Spleen (tissue), 11 donors: ENCODE data around the gene CEP170. TPM values are rescaled to one million over a fixed set of nuclear protein-coding genes. Genes with fewer than 3 reads are reported as not detected.

Source experiments
- DNase-seq: peaks from one replicate; pipeline ENCODE4 v3.0.0-alpha.2; 2020
- H3K27ac ChIP-seq, 8 donors: fragments of 200-600 bp; sonication (generic) in 7 of 8; 1 replicate in 4 of 8; 2 replicates in 4 of 8; pipeline versions ENCODE4 v1.5.0 to v1.8.0; 2016 to 2021; ENCODE audit warnings: inconsistent platforms in 4 of 8, mild to moderate bottlenecking in 4 of 8, moderate library complexity in 1 of 8
- H3K27me3 ChIP-seq, 7 donors: fragments of 200-600 bp; sonication (generic) in 6 of 7; replicated peaks in 1 of 7; 1 replicate in 4 of 7; 2 replicates in 3 of 7; pipeline versions ENCODE4 v1.5.0 to v1.8.0; 2016 to 2021; ENCODE audit warnings: inconsistent platforms in 3 of 7, mild to moderate bottlenecking in 1 of 7
- H3K36me3 ChIP-seq, 6 donors: fragments of 200-600 bp; sonication (generic) in 5 of 6; 1 replicate in 4 of 6; 2 replicates in 2 of 6; pipeline versions ENCODE4 v1.5.0 to v1.8.0; 2016 to 2021; ENCODE audit warnings: inconsistent platforms in 2 of 6
- H3K4me1 ChIP-seq, 6 donors: fragments of 200-600 bp; sonication (generic) in 5 of 6; 1 replicate in 3 of 6; 2 replicates in 3 of 6; pipeline versions ENCODE4 v1.5.0 to v1.8.0; 2016 to 2021; ENCODE audit warnings: inconsistent platforms in 3 of 6
- H3K4me3 ChIP-seq, 8 donors: fragments of 200-600 bp; sonication (generic) in 7 of 8; 1 replicate in 4 of 8; 2 replicates in 4 of 8; pipeline versions ENCODE4 v1.5.0 to v1.8.0; 2016 to 2021; ENCODE audit warnings: inconsistent platforms in 4 of 8, mild to moderate bottlenecking in 4 of 8, moderate library complexity in 2 of 8
- H3K9me3 ChIP-seq, 8 donors: fragments of 200-600 bp; sonication (generic) in 7 of 8; 1 replicate in 4 of 8; 2 replicates in 4 of 8; pipeline versions ENCODE4 v1.5.0 to v1.8.0; 2016 to 2021; ENCODE audit warnings: inconsistent platforms in 4 of 8
- POLR2A ChIP-seq, 3 donors: fragments of 450-650 bp; IDR thresholded peaks; one replicate each; pipeline ENCODE4 v1.5.1; 2017; ENCODE audit warnings: antibody characterized with exemption in 3 of 3, mild to moderate bottlenecking in 1 of 3
- POLR2AphosphoS5 ChIP-seq, 3 donors: sonication (generic); formaldehyde crosslinking; IDR thresholded peaks; one replicate each; pipeline ENCODE4 v1.5.1; 2017; ENCODE audit warnings: antibody characterized with exemption in 3 of 3
- WGBS, 5 donors: extraction: QIAGEN DNeasy Blood & Tissue Kit in 3 of 5; methylation state at CpG; one replicate each; pipeline versions ENCODE4 v1.1.5 to v1.1.7; 2013 to 2018; 5-methylcytosine and 5-hydroxymethylcytosine counted together
- intact Hi-C: fragments of 100-400 bp; cut with DNase I; formaldehyde crosslinking; loops from one replicate; pipeline ENCODE4 v1.15.0; 2023; ENCODE audit warnings: low total_unique reads
- polyA plus RNA-seq, 3 donors: library from polyadenylated mRNA; stranded (reverse); fragments of 200-250 nt; gene quantifications; one replicate each; pipeline ENCODE4 v1.2.1, GENCODE V29; 2013
- total RNA-seq, 7 donors: library from RNA; depleted of rRNA in 3 of 7; stranded (reverse); fragments of >200 nt in 3 of 7; fragmentation: NEBNext Ultra II Directional in 4 of 7; extraction: Animal tissue kit (Norgen Biotek cat#: 25700) in 4 of 7; gene quantifications; one replicate each; pipeline versions ENCODE4 v1.1.0 to v1.2.1, GENCODE V29; 2016 to 2021
- TF ChIP-seq, protein P1 (sequence below), 11 experiments: fragments of 200-600 bp in 7 of 11; fragments of 450-650 bp in 4 of 11; sonication (generic) in 4 of 11; IDR thresholded peaks in 8 of 11; conservative IDR thresholded peaks in 3 of 11; 1 replicate in 7 of 11; 2 replicates in 4 of 11; pipeline versions ENCODE4 v1.4.0 to v1.8.0; 2016 to 2021; ENCODE audit warnings: antibody characterized with exemption in 11 of 11, inconsistent platforms in 4 of 11, mild to moderate bottlenecking in 1 of 11
- donor health status: healthy with polysubstance abuse.
- donor health status: DM: no; HTN: no; CAD: no; lungs with moderate emphysema.
- donor health status: DM: no; HTN: no; CAD: no.
- donor health status: Bipolar disorder and iron deficiency.
- donor health status: healthy.
- donor health status: DM: no; HTN: no; CAD: no.
- donor health status: DM: yes; HTN: yes; CAD: no.

The CEP170 gene
- total and polyA plus RNA-seq, 10 donors, result 17.3 to 92.8 (median 73.5) TPM

DNA sequence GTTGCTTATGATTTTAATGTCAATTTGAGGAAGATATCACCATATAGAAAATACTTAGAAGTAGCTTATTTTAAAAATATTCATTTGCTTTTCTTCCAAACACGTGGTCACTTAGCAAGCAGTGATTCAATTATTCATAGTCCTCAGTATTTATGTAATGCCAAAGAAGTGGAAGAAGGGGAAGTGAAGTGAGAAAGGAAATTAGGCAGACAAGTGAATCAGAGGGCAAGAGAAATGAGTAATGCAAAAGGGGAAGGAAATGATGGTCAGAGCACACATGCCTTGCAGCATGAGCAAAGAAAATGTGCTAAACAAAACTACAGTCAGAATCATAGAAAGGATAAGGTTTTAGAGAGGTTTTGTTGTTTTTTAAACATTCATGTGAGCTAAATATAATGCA lies 32.6 kb upstream of the CEP170 start:
- no peaks in the 10 kb centered on the region for H3K27me3 ChIP-seq
- H3K9me3 ChIP-seq, result peaks cover 0 to 6% (median under 1%) of the 10 kb centered on the region in 8 donors
- peak overlapping the region; percentile 22 to 86 (median 78) for H3K27ac ChIP-seq
- H3K4me3 ChIP-seq, result peak overlapping the region in 1 of 8 donors; percentile 50
- H3K4me1 ChIP-seq, result peaks cover 17 to 50% (median 36%) of the 10 kb centered on the region in 6 donors
- TF ChIP-seq POLR2AphosphoS5 (IDR thresholded peaks at IDR 0.05), result peak in 2 of 3 donors; percentile 34 to 80
- TF ChIP-seq POLR2A (IDR thresholded peaks at IDR 0.05), result no peak
- TF ChIP-seq, protein P1, sequence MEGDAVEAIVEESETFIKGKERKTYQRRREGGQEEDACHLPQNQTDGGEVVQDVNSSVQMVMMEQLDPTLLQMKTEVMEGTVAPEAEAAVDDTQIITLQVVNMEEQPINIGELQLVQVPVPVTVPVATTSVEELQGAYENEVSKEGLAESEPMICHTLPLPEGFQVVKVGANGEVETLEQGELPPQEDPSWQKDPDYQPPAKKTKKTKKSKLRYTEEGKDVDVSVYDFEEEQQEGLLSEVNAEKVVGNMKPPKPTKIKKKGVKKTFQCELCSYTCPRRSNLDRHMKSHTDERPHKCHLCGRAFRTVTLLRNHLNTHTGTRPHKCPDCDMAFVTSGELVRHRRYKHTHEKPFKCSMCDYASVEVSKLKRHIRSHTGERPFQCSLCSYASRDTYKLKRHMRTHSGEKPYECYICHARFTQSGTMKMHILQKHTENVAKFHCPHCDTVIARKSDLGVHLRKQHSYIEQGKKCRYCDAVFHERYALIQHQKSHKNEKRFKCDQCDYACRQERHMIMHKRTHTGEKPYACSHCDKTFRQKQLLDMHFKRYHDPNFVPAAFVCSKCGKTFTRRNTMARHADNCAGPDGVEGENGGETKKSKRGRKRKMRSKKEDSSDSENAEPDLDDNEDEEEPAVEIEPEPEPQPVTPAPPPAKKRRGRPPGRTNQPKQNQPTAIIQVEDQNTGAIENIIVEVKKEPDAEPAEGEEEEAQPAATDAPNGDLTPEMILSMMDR (IDR thresholded peaks at IDR 0.05 in 8 of 11, conservative IDR thresholded peaks at IDR 0.05 in 3 of 11), result no peak
- H3K36me3 ChIP-seq, result peaks cover 0 to 78% (median 11%) of the 10 kb centered on the region in 6 donors
- DNase-seq, result no peak
- intact Hi-C loops, result no loop called here
- 2 to 9% (median 6%) methylated on average over 1 of the region's 1 CpG for WGBS, 5 donors

DNA sequence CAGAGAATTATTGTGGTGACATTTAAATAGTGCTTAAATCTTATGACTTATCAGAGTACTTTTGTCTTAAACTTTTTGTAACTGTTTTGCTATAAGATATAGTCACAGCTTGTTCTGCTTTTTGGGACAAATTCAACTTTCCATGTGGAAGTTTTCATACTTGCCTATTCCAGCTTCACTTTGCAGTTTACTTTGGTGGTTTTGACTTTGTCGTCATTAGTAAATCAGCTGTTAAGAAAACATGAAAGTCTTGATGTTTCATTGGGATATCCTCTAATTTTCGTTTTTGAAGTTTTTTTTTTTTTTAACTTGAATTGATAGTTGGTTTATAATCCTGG lies 32.0 kb upstream of the CEP170 start:
- H3K27ac ChIP-seq, result peak overlapping the region in 7 of 8 donors; percentile 56 to 86 (median 80)
- H3K9me3 ChIP-seq, result peaks cover 0 to 11% (median 0%) of the 10 kb centered on the region in 8 donors
- DNase-seq, result no peak
- H3K4me1 ChIP-seq, result peaks cover 17 to 50% (median 36%) of the 10 kb centered on the region in 6 donors
- intact Hi-C loops, result no loop called here
- no peaks in the 10 kb centered on the region for H3K27me3 ChIP-seq
- peaks cover 0 to 78% (median 11%) of the 10 kb centered on the region in 6 donors for H3K36me3 ChIP-seq
- peak overlapping the region in 1 of 8 donors; percentile 50 for H3K4me3 ChIP-seq
- WGBS, 5 donors, result 44 to 57% (median 47%) methylated on average over 2 of the region's 2 CpGs
- TF ChIP-seq POLR2A (IDR thresholded peaks at IDR 0.05) (no peak), POLR2AphosphoS5 (IDR thresholded peaks at IDR 0.05) (no peak)
- TF ChIP-seq, protein P1 (IDR thresholded peaks at IDR 0.05 in 8 of 11, conservative IDR thresholded peaks at IDR 0.05 in 3 of 11), result no peak

DNA sequence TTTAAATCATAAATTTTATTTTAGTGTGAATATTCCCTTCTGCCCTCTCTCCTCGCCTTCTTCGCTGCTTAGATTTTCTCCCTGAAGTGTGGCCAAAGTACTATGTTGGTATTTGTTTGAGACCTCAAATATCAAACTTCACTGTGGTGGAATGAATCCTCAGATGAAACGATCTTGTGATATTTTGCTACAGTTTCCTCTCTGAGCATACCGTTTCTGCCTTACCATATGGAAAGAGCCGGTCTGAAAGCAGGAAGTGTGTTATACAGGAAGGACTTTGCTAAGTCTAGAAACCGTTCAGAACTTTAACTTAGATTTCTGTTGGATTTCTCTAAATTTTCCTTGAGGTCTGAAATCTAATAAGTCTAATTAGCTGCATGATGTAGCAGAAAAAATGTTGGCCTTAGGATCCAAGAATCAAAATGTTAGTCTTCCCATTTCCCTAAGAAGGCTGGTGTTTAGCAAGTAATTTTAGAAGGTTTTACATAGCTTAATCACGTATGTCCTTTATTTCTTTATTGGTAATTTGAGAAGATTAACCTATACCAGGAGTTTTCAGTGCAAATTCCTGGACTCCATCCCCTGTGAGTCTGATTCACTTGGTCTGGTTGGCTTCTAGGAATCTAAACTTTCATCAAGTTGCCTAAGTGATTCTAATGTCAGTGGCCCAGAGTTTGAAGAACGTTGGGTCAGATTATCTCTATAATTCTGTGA lies 31.5 kb upstream of the CEP170 start:
- Histone ChIP-seq H3K4me1 (peaks cover 17 to 50% (median 36%) of the 10 kb centered on the region in 6 donors), H3K9me3 (peaks cover 0 to 12% (median 0%) of the 10 kb centered on the region in 8 donors), H3K27ac (peak overlapping the region in 7 of 8 donors; percentile 56 to 86 (median 80)), H3K36me3 (peaks cover 0 to 78% (median 11%) of the 10 kb centered on the region in 6 donors), H3K4me3 (peak overlapping the region in 1 of 8 donors; percentile 30), H3K27me3 (no peaks in the 10 kb centered on the region)
- 41 to 54% (median 46%) methylated on average over 8 of the region's 8 CpGs for WGBS, 5 donors
- TF ChIP-seq POLR2A (IDR thresholded peaks at IDR 0.05) (no peak), POLR2AphosphoS5 (IDR thresholded peaks at IDR 0.05) (no peak)
- TF ChIP-seq, protein P1 (IDR thresholded peaks at IDR 0.05 in 8 of 11, conservative IDR thresholded peaks at IDR 0.05 in 3 of 11), result no peak
- intact Hi-C loops, result no loop called here
- no peak for DNase-seq

DNA sequence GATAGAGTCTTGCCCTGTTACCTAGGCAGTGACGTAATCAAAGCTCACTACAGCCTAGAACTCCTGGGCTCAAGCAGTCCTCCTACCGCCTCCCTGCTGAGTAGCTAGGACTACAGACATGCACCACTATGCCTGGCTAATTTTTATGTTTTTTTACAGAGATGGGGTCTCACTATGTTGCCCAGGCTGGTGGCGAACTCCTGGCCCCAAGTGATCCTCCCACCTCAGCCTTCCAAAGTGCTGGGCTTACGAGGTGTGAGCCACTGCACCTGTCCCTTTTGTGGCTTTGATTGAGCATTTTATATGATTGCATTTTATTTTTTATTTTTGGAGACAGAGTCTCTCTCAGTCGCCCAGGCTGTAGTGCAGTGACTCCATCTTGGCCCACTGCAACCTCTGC lies 26.6 kb upstream of the CEP170 start:
- no peak for DNase-seq
- no peak overlapping the region for H3K27ac ChIP-seq
- WGBS, 5 donors, result 95 to 100% (median 97%) methylated on average over 5 of the region's 5 CpGs
- no peak overlapping the region for H3K4me3 ChIP-seq
- H3K27me3 ChIP-seq, result no peaks in the 10 kb centered on the region
- intact Hi-C loops, result no loop called here
- TF ChIP-seq, protein P1 (IDR thresholded peaks at IDR 0.05 in 8 of 11, conservative IDR thresholded peaks at IDR 0.05 in 3 of 11), result no peak
- TF ChIP-seq POLR2A (IDR thresholded peaks at IDR 0.05) (no peak), POLR2AphosphoS5 (IDR thresholded peaks at IDR 0.05) (no peak)
- peaks cover 0 to 31% (median 6%) of the 10 kb centered on the region in 8 donors for H3K9me3 ChIP-seq
- peaks cover 0 to 71% (median 18%) of the 10 kb centered on the region in 6 donors for H3K36me3 ChIP-seq
- peaks cover 0 to 22% (median 13%) of the 10 kb centered on the region in 6 donors for H3K4me1 ChIP-seq
